Mucosa of stomach (tissue), 1 donor: ENCODE results near the gene RECK.

Experiments used
- H3K27me3 ChIP-seq: one replicate; pipeline ENCODE4 v1.7.0; 2013; ENCODE audit warnings: mild to moderate bottlenecking, low read length; ENCODE audit not compliant: control insufficient read depth, insufficient read depth
- H3K36me3 ChIP-seq: one replicate; pipeline ENCODE4 v1.7.0; 2013; ENCODE audit warnings: low read length; ENCODE audit not compliant: control insufficient read depth, insufficient read depth
- H3K4me1 ChIP-seq: one replicate; pipeline ENCODE4 v1.7.0; 2013; ENCODE audit warnings: mild to moderate bottlenecking, low read length; ENCODE audit not compliant: control insufficient read depth, insufficient read depth
- H3K4me3 ChIP-seq: one replicate; pipeline ENCODE4 v1.7.0; 2013; ENCODE audit warnings: low read length
- H3K9ac ChIP-seq: one replicate; pipeline ENCODE4 v1.7.0; 2013; ENCODE audit warnings: mild to moderate bottlenecking, low read length, moderate library complexity
- H3K9me3 ChIP-seq: one replicate; pipeline ENCODE4 v1.7.0; 2013; ENCODE audit warnings: mild to moderate bottlenecking, low read length, moderate library complexity; ENCODE audit not compliant: control insufficient read depth
- donor health status: Pancreatic carcinoma.

The RECK gene

GRCh38 chr9:36146651-36147050, 109.9 kb downstream of the RECK start:
- Histone ChIP-seq H3K4me1 (peaks cover 40% of the 10 kb centered on the region), H3K27me3 (no peaks in the 10 kb centered on the region), H3K4me3 (no peak overlapping the region), H3K9ac (no peak overlapping the region), H3K9me3 (no peaks in the 10 kb centered on the region), H3K36me3 (no peaks in the 10 kb centered on the region)

DNA sequence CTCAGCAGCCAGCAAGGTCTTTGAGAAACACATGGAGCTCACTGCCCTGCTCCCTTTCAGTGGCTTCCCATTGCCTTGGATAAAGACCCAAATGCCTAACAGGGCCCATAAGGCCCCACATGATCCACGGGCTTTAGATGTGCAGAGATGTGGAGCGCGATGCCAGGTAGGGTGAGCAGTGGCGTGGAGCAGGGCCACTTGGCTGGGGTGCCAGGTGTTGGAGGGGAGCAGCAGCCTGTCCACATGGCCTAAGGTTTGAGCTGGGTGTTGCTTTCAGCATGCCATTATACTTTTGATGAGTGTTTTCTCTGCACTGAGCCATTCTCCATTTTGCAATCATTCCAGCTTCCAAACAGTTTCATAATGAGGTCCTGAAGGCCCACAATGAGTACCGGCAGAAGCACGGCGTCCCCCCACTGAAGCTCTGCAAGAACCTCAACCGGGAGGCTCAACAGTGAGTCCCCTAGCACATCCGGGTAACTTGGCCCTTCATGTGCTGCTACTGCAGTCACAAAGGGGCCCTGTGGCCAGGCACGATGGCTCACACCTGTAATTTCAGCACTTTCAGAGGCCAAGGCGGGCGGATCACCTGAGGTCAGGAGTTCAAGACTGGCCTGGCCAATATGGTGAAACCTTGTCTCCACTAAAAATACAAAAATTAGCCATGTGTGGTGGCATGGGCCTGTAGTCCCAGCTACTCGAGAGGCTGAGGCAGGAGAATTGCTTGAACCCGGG, 110.9 kb downstream of the RECK start:
- H3K9me3 ChIP-seq, result no peaks in the 10 kb centered on the region
- peaks cover 31% of the 10 kb centered on the region for H3K4me1 ChIP-seq
- no peak overlapping the region for H3K9ac ChIP-seq
- H3K4me3 ChIP-seq, result no peak overlapping the region
- no peaks in the 10 kb centered on the region for H3K36me3 ChIP-seq
- H3K27me3 ChIP-seq, result no peaks in the 10 kb centered on the region

GRCh38 chr9:36148311-36149051, 111.8 kb downstream of the RECK start:
- Histone ChIP-seq H3K36me3 (no peaks in the 10 kb centered on the region), H3K4me1 (peaks cover 22% of the 10 kb centered on the region), H3K9ac (no peak overlapping the region)

GRCh38 chr9:36149197-36149596, 112.5 kb downstream of the RECK start:
- H3K27me3 ChIP-seq, result no peaks in the 10 kb centered on the region
- H3K9ac ChIP-seq, result no peak overlapping the region
- H3K9me3 ChIP-seq, result no peaks in the 10 kb centered on the region
- H3K4me1 ChIP-seq, result peaks cover 15% of the 10 kb centered on the region
- H3K4me3 ChIP-seq, result no peak overlapping the region
- no peaks in the 10 kb centered on the region for H3K36me3 ChIP-seq

More at GRCh38 chr9:36148311-36149051, 111.8 kb downstream of the RECK start:
- H3K9me3 ChIP-seq, result no peaks in the 10 kb centered on the region
- no peak overlapping the region for H3K4me3 ChIP-seq
- H3K27me3 ChIP-seq, result no peaks in the 10 kb centered on the region

GRCh38 chr9:36150574-36151315, 114.0 kb downstream of the RECK start:
- H3K9me3 ChIP-seq, result no peaks in the 10 kb centered on the region
- H3K4me3 ChIP-seq, result no peak overlapping the region
- H3K27me3 ChIP-seq, result no peaks in the 10 kb centered on the region
- H3K4me1 ChIP-seq, result peaks cover 6% of the 10 kb centered on the region
- no peaks in the 10 kb centered on the region for H3K36me3 ChIP-seq
- no peak overlapping the region for H3K9ac ChIP-seq

GRCh38 chr9:36151316-36152210, 114.8 kb downstream of the RECK start:
- H3K4me1 ChIP-seq, result peaks cover 6% of the 10 kb centered on the region
- no peaks in the 10 kb centered on the region for H3K36me3 ChIP-seq
- no peak overlapping the region for H3K4me3 ChIP-seq
- H3K9me3 ChIP-seq, result no peaks in the 10 kb centered on the region
- H3K27me3 ChIP-seq, result no peaks in the 10 kb centered on the region
- no peak overlapping the region for H3K9ac ChIP-seq

DNA sequence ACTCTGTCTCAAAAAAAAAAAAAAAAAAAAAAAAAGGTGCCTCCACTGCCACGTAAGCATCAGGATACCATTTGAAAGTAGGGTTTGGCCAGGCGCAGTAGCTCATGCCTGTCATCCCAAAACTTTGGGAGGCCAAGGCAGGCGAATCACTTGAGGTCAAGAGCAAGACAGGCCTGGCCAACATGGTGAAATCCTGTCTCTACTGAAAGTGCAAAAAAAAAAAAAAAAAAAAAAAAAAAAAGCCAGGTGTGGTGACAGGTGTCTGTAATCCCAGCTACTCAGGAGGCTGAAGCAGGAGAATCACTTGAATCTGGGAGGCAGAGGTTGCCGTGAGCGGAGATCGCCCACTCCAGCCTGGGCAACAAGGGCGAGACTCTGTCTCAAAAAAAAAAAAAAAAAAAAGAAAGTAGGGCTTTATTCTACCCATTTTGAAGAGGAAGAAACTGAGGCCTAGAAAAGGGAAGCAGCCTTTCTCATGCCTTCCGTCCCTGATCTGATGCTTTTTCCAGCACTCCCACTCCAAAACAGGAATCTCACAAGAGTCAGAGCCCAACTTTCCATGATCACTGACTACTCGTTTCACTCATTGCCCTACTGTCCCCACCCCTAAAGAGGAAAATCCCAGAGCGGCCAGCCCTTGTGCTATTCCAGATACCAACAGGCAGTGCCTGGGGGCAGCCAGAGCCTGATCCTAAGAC, 116.2 kb downstream of the RECK start:
- no peaks in the 10 kb centered on the region for H3K27me3 ChIP-seq
- H3K9me3 ChIP-seq, result no peaks in the 10 kb centered on the region
- H3K9ac ChIP-seq, result no peak overlapping the region
- H3K4me1 ChIP-seq, result peaks cover 6% of the 10 kb centered on the region
- no peaks in the 10 kb centered on the region for H3K36me3 ChIP-seq
- H3K4me3 ChIP-seq, result no peak overlapping the region

GRCh38 chr9:36153746-36154145, 117.0 kb downstream of the RECK start:
- no peaks in the 10 kb centered on the region for H3K36me3 ChIP-seq
- H3K4me3 ChIP-seq, result no peak overlapping the region
- no peaks in the 10 kb centered on the region for H3K9me3 ChIP-seq
- H3K27me3 ChIP-seq, result no peaks in the 10 kb centered on the region
- H3K9ac ChIP-seq, result no peak overlapping the region
- H3K4me1 ChIP-seq, result no peaks in the 10 kb centered on the region

GRCh38 chr9:36154331-36154952, 117.7 kb downstream of the RECK start:
- Histone ChIP-seq H3K27me3 (no peaks in the 10 kb centered on the region), H3K4me1 (no peaks in the 10 kb centered on the region), H3K36me3 (no peaks in the 10 kb centered on the region), H3K9ac (no peak overlapping the region), H3K4me3 (no peak overlapping the region), H3K9me3 (no peaks in the 10 kb centered on the region)

GRCh38 chr9:36156116-36156515, 119.4 kb downstream of the RECK start:
- Histone ChIP-seq H3K4me1 (no peaks in the 10 kb centered on the region), H3K36me3 (no peaks in the 10 kb centered on the region), H3K27me3 (no peaks in the 10 kb centered on the region), H3K9ac (no peak overlapping the region), H3K4me3 (no peak overlapping the region), H3K9me3 (no peaks in the 10 kb centered on the region)

- H3K4me3 ChIP-seq, result no peak overlapping the region
- no peak overlapping the region for H3K9ac ChIP-seq
- H3K36me3 ChIP-seq, result no peaks in the 10 kb centered on the region
- no peaks in the 10 kb centered on the region for H3K9me3 ChIP-seq
- H3K4me1 ChIP-seq, result no peaks in the 10 kb centered on the region
- H3K27me3 ChIP-seq, result no peaks in the 10 kb centered on the region
Measured at GRCh38 chr9:36158122-36158521, 121.4 kb downstream of the RECK start.
